Prostate gland (tissue), 2 donors: Measurements from ENCODE around the gene COL4A1.

ENCODE experiments used
- POLR2A ChIP-seq: fragments of 450-650 bp; IDR thresholded peaks from one replicate; pipeline ENCODE4 v1.6.1; 2016; ENCODE audit warnings: antibody characterized with exemption, mild to moderate bottlenecking
- POLR2AphosphoS5 ChIP-seq: sonication (generic); formaldehyde crosslinking; IDR thresholded peaks from one replicate; pipeline ENCODE4 v1.6.1; 2017; ENCODE audit warnings: antibody characterized with exemption
- TF ChIP-seq, protein P1 (sequence below), 4 experiments: fragments of 200-600 bp in 2 of 4; fragments of 450-650 bp in 2 of 4; sonication (generic) in 2 of 4; IDR thresholded peaks; 1 replicate in 3 of 4; 2 replicates in 1 of 4; pipeline ENCODE4 v1.5.1; 2016 to 2019; ENCODE audit warnings: antibody characterized with exemption in 4 of 4, mild to moderate bottlenecking in 2 of 4, moderate library complexity in 2 of 4

DNA sequence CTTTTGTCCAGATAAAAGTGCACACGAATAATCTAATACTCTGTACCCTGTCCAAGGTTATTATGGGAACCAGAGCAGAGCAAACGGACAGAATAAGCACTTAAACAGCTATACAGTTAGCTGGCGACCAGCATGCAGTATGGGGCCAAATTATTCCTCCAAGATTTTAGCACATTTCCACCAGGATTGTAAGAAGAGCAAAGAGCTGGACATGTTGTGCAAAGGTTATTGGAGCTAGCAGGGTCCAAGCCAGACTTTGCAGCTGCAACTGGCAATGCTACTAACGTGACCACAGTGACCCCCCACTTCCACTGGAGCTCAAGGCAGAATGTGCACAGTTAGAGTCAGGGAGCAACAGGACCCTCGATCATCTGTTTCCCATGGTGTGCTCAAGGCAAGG, 89.9 kb downstream of the COL4A1 start:
- TF ChIP-seq, protein P1, sequence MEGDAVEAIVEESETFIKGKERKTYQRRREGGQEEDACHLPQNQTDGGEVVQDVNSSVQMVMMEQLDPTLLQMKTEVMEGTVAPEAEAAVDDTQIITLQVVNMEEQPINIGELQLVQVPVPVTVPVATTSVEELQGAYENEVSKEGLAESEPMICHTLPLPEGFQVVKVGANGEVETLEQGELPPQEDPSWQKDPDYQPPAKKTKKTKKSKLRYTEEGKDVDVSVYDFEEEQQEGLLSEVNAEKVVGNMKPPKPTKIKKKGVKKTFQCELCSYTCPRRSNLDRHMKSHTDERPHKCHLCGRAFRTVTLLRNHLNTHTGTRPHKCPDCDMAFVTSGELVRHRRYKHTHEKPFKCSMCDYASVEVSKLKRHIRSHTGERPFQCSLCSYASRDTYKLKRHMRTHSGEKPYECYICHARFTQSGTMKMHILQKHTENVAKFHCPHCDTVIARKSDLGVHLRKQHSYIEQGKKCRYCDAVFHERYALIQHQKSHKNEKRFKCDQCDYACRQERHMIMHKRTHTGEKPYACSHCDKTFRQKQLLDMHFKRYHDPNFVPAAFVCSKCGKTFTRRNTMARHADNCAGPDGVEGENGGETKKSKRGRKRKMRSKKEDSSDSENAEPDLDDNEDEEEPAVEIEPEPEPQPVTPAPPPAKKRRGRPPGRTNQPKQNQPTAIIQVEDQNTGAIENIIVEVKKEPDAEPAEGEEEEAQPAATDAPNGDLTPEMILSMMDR (IDR thresholded peaks at IDR 0.05) = no peak
- no peak for TF ChIP-seq POLR2A
- TF ChIP-seq POLR2AphosphoS5 = no peak
